H9 (cell line): ENCODE data around the gene MKX. TPM values are rescaled to one million over a fixed set of nuclear protein-coding genes. Genes with fewer than 3 reads are reported as not detected.

Experiments used
- DNase-seq: peaks from one replicate; pipeline ENCODE4 v3.0.0-alpha.2; 2017
- H2AFZ ChIP-seq: one replicate; pipeline ENCODE4 v1.6.1; 2013; ENCODE audit warnings: mild to moderate bottlenecking, low read length, control low read depth, moderate library complexity
- H2AK5ac ChIP-seq: 2 replicates; pipeline ENCODE4 v1.6.1; 2013; ENCODE audit warnings: low read length, control low read depth, mixed read lengths; ENCODE audit not compliant: insufficient read length
- H2BK120ac ChIP-seq: one replicate; pipeline ENCODE4 v1.6.1; 2013; ENCODE audit warnings: low read depth, mild to moderate bottlenecking, low read length, control low read depth, inconsistent platforms; ENCODE audit not compliant: poor library complexity, severe bottlenecking
- H2BK12ac ChIP-seq: 2 replicates; pipeline ENCODE4 v1.6.1; 2013; ENCODE audit warnings: low read length, control low read depth, mixed read lengths, low read depth; ENCODE audit not compliant: insufficient read length
- H2BK15ac ChIP-seq: 2 replicates; pipeline ENCODE4 v1.6.1; 2013; ENCODE audit warnings: low read depth, low read length, control low read depth
- H2BK20ac ChIP-seq: one replicate; pipeline ENCODE4 v1.6.1; 2013; ENCODE audit warnings: low read depth, mild to moderate bottlenecking, low read length, control low read depth, inconsistent platforms; ENCODE audit not compliant: poor library complexity, severe bottlenecking
- H2BK5ac ChIP-seq: 2 replicates; pipeline ENCODE4 v1.6.1; 2013; ENCODE audit warnings: low read length, control low read depth, mixed read lengths; ENCODE audit not compliant: insufficient read length
- H3K14ac ChIP-seq: 2 replicates; pipeline ENCODE4 v1.6.1; 2013; ENCODE audit warnings: low read length, control low read depth; ENCODE audit not compliant: insufficient read depth
- H3K18ac ChIP-seq: 2 replicates; pipeline ENCODE4 v1.6.1; 2013; ENCODE audit warnings: low read depth, mild to moderate bottlenecking, mixed read lengths, low read length, control low read depth; ENCODE audit not compliant: insufficient read length
- H3K23ac ChIP-seq: 2 replicates; pipeline ENCODE4 v1.6.1; 2013; ENCODE audit warnings: low read length, control low read depth, mixed read lengths, low read depth; ENCODE audit not compliant: insufficient read length
- H3K23me2 ChIP-seq: 2 replicates; pipeline ENCODE4 v1.6.1; 2013; ENCODE audit warnings: low read depth, mild to moderate bottlenecking, mixed read lengths, low read length, control low read depth; ENCODE audit not compliant: insufficient read length, poor library complexity, severe bottlenecking
- H3K27ac ChIP-seq: 2 replicates; pipeline ENCODE4 v1.5.1; 2013; ENCODE audit warnings: low read length, control low read depth, mixed read lengths, low read depth; ENCODE audit not compliant: insufficient read length
- H3K27me3 ChIP-seq: 2 replicates; pipeline ENCODE4 v1.6.1; 2013; ENCODE audit warnings: low read length, control low read depth, inconsistent platforms; ENCODE audit not compliant: insufficient read depth
- H3K4ac ChIP-seq: 2 replicates; pipeline ENCODE4 v1.6.1; 2013; ENCODE audit warnings: low read depth, mild to moderate bottlenecking, control low read depth, inconsistent platforms, low read length, moderate library complexity
- H3K4me1 ChIP-seq: 2 replicates; pipeline ENCODE4 v1.6.1; 2013; ENCODE audit warnings: low read length, control low read depth, inconsistent platforms; ENCODE audit not compliant: insufficient read depth
- H3K4me2 ChIP-seq: 2 replicates; pipeline ENCODE4 v1.6.1; 2013; ENCODE audit warnings: low read length, control low read depth, mixed read lengths; ENCODE audit not compliant: insufficient read length, insufficient read depth
- H3K56ac ChIP-seq: 2 replicates; pipeline ENCODE4 v1.6.1; 2013; ENCODE audit warnings: low read depth, mild to moderate bottlenecking, mixed read lengths, low read length, control low read depth; ENCODE audit not compliant: insufficient read length
- H3K79me1 ChIP-seq: 2 replicates; pipeline ENCODE4 v1.6.1; 2013; ENCODE audit warnings: low read depth, mild to moderate bottlenecking, moderate library complexity, low read length, control low read depth, inconsistent platforms; ENCODE audit not compliant: insufficient read depth, poor library complexity, severe bottlenecking
- H3K79me2 ChIP-seq: 2 replicates; pipeline ENCODE4 v1.6.1; 2013; ENCODE audit warnings: low read length, control low read depth, inconsistent platforms; ENCODE audit not compliant: insufficient read depth
- H3K9ac ChIP-seq: 2 replicates; pipeline ENCODE4 v1.6.1; 2013; ENCODE audit warnings: low read length, control low read depth, mixed read lengths; ENCODE audit not compliant: insufficient read length; ENCODE audit errors: extremely low read depth
- H3K9me3 ChIP-seq: one replicate; pipeline ENCODE4 v1.6.1; 2013; ENCODE audit warnings: low read depth, low read length, inconsistent platforms; ENCODE audit not compliant: control insufficient read depth
- H3T11ph ChIP-seq: one replicate; pipeline ENCODE4 v1.6.1; 2013; ENCODE audit warnings: mild to moderate bottlenecking, low read length, control low read depth, inconsistent platforms
- H4K20me1 ChIP-seq: one replicate; pipeline ENCODE4 v1.6.1; 2013; ENCODE audit not compliant: control insufficient read depth, insufficient read length, insufficient read depth
- H4K5ac ChIP-seq: 2 replicates; pipeline ENCODE4 v1.6.1; 2013; ENCODE audit warnings: low read depth, mild to moderate bottlenecking, mixed read lengths, low read length, control low read depth; ENCODE audit not compliant: insufficient read length
- H4K8ac ChIP-seq: replicated peaks from 2 replicates; pipeline ENCODE4 v1.6.1; 2013; ENCODE audit warnings: low read length, control low read depth, mixed read lengths, low read depth; ENCODE audit not compliant: insufficient read length
- H4K91ac ChIP-seq: 2 replicates; pipeline ENCODE4 v1.6.1; 2013; ENCODE audit warnings: low read depth, mild to moderate bottlenecking, moderate library complexity, mixed read lengths, low read length, control low read depth; ENCODE audit not compliant: insufficient read length
- H3K27ac Mint-ChIP-seq, 3 experiments: 2 replicates in 2 of 3; 3 replicates in 1 of 3; pipeline ENCODE4 v1.8.0; 2020 to 2021; ENCODE audit warnings: mixed read lengths in 3 of 3, mild to moderate bottlenecking in 1 of 3, moderate library complexity in 1 of 3
- H3K27me3 Mint-ChIP-seq: 2 replicates; pipeline ENCODE4 v1.8.0; 2021; ENCODE audit warnings: low read depth, mild to moderate bottlenecking, moderate library complexity, mixed read lengths
- H3K36me3 Mint-ChIP-seq, 3 experiments: 2 replicates in 2 of 3; 3 replicates in 1 of 3; pipeline ENCODE4 v1.8.0; 2020 to 2021; ENCODE audit warnings: low read depth in 3 of 3, mixed read lengths in 3 of 3; ENCODE audit not compliant: insufficient read depth in 1 of 3
- H3K4me1 Mint-ChIP-seq, 2 experiments: 2 replicates each; pipeline ENCODE4 v1.8.0; 2020; ENCODE audit warnings: mixed read lengths in 2 of 2
- H3K4me3 Mint-ChIP-seq, 2 experiments: 2 replicates in 1 of 2; 3 replicates in 1 of 2; pipeline ENCODE4 v1.8.0; 2020 to 2021; ENCODE audit warnings: mild to moderate bottlenecking in 2 of 2, mixed read lengths in 2 of 2, moderate library complexity in 1 of 2
- H3K9me3 Mint-ChIP-seq, 2 experiments: 2 replicates in 1 of 2; 3 replicates in 1 of 2; pipeline ENCODE4 v1.8.0; 2020; ENCODE audit warnings: mild to moderate bottlenecking in 2 of 2, mixed read lengths in 2 of 2, moderate library complexity in 1 of 2
- CTCF ChIP-seq: fragments of 200-600 bp; sonication (generic); conservative IDR thresholded peaks from 3 replicates; pipeline ENCODE4 v1.8.0; 2021; ENCODE audit warnings: antibody characterized with exemption, mild to moderate bottlenecking
- WGBS: extraction: QIAGEN DNeasy Blood & Tissue Kit; methylation state at CpG from one replicate; pipeline ENCODE4 v1.1.7; 2013; ENCODE audit warnings: missing lambda C conversion rate, low lambda C conversion rate, mixed read lengths; ENCODE audit not compliant: insufficient read length; ENCODE audit errors: extremely low coverage; 5-methylcytosine and 5-hydroxymethylcytosine counted together
- total RNA-seq: library from RNA; stranded (reverse); gene quantifications from 2 replicates; pipeline ENCODE4 v1.2.1, GENCODE V29; 2021

The MKX gene
- total RNA-seq, 1 experiment from 2014 or later: 0.46 TPM

GRCh38 chr10:27664461-27664860 is 81.2 kb downstream of the MKX start:
- H3K79me2 ChIP-seq: no peaks in the 10 kb centered on the region
- H3K9me3 ChIP-seq: no peaks in the 10 kb centered on the region
- no peak overlapping the region for H3K14ac ChIP-seq
- Mint-ChIP-seq H3K4me3 (no peak overlapping the region), H3K27me3 (no peaks in the 10 kb centered on the region), H3K4me1 (peaks cover 5 to 8% of the 10 kb centered on the region in 2 experiments), H3K36me3 (no peaks in the 10 kb centered on the region; a peak in 1 of 7 replicates), H3K9me3 (no peaks in the 10 kb centered on the region), H3K27ac (no peak overlapping the region)
- H3K23ac ChIP-seq: no peak overlapping the region
- no peak overlapping the region for H2AK5ac ChIP-seq
- H2BK15ac ChIP-seq: no peak overlapping the region
- no peaks in the 10 kb centered on the region for H4K20me1 ChIP-seq
- H3K4me1 ChIP-seq: no peaks in the 10 kb centered on the region
- no peak overlapping the region for H4K8ac ChIP-seq
- no peak overlapping the region for H4K91ac ChIP-seq
- no peak overlapping the region for H2BK20ac ChIP-seq
- H3K9ac ChIP-seq: no peak overlapping the region
- no peak overlapping the region for H3K4me2 ChIP-seq
- H3K18ac ChIP-seq: no peak overlapping the region
- no peak overlapping the region for H2AFZ ChIP-seq
- no peak for DNase-seq
- H3K23me2 ChIP-seq: no peaks in the 10 kb centered on the region
- no peak overlapping the region for H4K5ac ChIP-seq
- no peak overlapping the region for H3K56ac ChIP-seq
- no peaks in the 10 kb centered on the region for H3K27me3 ChIP-seq
- H2BK12ac ChIP-seq: no peak overlapping the region
- no peak overlapping the region for H3K27ac ChIP-seq
- H2BK120ac ChIP-seq: no peak overlapping the region
- no peak overlapping the region for H2BK5ac ChIP-seq
- TF ChIP-seq CTCF: no peak
- H3T11ph ChIP-seq: no peak overlapping the region
- WGBS: no CpG with 5 or more reads among the region's 5 CpGs
- no peaks in the 10 kb centered on the region for H3K79me1 ChIP-seq
- no peak overlapping the region for H3K4ac ChIP-seq
